HG03520 (cell line): Measurements from ENCODE around the gene FGGY.
"Not testable (repeated sequence)": the region's sequence is repeated elsewhere in the genome, so short reads cannot be mapped to it uniquely, and the experiment has no call there.

Source experiments
- ATAC-seq: cut with Tn5 transposase; IDR thresholded peaks from one replicate; pipeline ENCODE4 v1.9.1; 2021; ENCODE audit warnings: mild to moderate bottlenecking, moderate library complexity; ENCODE audit not compliant: unreplicated experiment

Gene FGGY

DNA sequence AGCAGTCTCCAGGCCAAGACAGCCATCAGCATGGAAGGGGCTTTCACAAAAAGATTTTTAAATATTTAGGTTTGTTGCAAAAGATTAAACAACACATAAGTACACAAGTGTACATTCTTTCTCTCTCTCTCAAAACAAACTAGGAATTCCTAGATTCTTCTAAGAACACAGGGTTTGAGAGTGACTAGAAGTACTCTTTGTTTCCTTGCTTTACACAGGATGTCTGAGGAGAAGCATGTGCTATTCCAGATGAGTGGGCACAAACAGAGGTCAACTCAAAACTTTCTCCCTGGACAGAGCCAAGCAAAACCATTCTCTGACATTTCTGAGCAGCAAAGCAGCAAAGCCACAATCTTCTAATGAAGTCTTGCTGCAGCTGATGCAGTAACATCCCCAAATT is 307.3 kb downstream of the FGGY start:
- ATAC-seq: no peak

DNA sequence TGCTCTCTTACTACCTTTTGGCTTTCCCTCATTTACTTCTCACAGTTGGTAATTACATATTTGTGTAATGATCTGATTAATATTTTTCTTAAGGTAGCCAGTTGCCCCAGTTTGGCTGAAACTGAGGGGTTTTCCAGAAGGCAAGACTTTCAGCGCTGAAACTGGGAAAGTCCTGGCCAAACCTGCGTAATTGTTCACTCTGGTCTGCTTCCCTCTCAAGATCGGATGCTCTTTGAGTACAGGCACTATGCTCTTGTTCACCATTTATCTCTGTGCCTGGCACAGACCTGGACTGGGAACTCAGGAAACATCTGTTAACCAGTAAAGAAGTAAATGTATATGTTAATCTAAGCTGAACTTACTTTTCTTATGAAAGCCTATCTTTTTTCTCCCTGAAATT is 308.3 kb downstream of the FGGY start:
- no peak for ATAC-seq

DNA sequence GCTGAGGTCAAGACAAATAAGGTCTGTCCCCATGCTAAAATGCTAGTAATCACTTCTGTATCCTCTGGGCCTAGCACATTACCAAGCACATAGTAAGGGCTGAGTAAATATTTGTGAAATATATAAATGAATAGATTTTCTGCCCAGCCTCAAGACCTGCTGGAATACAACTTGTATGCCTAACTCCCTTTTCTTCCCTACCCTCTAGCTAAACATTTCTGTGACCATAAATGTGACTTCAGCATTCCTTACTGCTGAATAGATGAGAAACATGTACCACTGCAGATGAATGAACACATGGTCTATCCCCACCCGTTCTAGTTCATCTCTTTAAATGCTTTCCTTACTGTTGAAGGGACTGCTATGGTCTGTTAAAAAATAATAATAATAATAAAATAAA is 308.9 kb downstream of the FGGY start:
- ATAC-seq: no peak

DNA sequence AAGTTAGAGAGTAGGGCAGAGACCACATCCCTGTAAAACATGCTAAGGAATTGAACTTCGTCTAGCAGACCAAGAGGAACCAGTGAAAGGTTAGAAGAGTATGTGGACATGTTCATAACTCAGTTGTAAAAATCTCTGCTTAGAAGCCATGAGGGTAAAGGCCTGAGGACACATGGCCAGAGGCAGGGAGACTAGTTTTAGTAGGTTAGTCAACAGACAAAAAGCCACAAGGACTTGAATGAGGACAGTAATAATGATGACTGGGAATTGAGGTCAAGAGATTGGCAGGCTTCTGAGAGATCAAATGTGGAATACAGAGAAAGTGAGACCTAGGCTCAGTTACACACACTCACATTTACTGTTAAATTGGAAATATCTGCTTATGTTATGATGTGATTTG is 312.4 kb downstream of the FGGY start:
- ATAC-seq: no peak

DNA sequence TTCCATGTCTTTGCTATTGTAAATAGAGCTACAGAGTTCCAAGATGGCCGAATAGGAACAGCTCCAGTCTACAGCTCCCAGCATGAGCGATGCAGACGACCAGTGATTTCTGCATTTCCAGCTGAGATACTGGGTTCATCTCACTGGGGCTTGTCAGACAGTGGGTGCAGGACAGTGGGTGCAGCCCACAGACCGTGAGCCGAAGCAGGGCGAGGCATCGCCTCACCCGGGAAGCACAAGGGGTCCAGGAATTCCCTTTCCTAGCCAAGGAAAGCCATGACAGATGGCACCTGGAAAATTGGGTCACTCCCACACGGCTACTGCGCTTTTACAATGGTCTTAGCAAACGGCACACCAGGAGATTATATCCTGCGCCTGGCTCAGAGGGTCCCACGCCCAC is 313.6 kb downstream of the FGGY start:
- ATAC-seq: not testable (repeated sequence)

DNA sequence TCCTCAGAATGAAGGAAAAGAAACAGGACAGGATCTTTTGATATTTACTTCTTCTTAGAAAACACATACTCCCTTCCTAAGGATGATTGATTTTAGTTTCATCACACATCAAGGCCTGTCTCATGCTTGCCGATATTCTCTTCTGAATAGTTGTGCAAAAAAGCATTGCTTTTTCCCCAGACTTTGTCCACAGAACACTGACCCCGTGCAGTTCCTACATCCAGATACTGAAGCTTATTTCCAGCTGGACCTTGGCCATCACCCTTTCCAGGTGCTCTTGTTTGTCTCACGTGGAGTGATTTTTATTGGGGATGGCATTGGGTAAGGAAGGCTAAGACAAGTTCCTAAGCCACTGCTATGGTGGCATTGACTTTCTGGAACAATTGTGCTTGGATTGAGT is 320.5 kb downstream of the FGGY start:
- no peak for ATAC-seq

DNA sequence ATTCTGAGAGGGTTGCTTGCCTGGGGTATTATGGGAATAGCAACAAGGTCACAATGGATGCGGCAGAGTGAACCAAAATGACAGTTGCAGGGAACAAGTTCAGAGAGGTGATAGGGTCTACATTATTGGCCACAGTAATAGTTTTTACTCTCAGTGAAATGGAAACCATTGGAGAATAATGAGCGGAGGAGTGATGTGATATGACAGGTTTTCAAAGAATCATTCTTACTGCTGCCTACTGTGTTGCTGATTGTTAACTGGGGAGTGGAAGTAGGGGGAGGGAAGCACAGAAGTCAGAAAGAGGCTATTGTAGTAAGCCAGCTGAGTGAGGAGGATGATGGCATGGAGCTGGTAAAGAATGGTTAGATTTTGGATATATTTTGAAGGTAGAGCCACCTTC is 322.7 kb downstream of the FGGY start:
- ATAC-seq: no peak

DNA sequence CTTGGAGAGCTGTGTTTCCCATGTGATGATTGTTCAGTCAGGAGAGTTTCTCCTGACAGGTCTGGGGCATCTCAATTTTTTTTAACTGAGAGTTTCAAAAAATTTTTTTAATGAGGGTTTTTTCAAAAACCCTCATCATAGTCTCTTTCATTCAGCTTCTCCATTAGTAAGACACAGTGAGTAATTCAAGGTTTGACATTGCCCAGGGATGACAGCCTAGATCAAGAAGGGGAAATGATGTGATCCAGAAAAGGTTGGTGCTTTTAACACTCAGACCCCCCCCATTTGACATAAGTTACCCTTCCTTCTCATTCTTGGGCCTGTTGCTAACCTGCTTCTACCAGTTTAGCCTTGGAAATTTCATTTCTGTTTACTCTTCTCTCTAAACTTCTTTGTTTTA is 328.5 kb downstream of the FGGY start:
- ATAC-seq: no peak

DNA sequence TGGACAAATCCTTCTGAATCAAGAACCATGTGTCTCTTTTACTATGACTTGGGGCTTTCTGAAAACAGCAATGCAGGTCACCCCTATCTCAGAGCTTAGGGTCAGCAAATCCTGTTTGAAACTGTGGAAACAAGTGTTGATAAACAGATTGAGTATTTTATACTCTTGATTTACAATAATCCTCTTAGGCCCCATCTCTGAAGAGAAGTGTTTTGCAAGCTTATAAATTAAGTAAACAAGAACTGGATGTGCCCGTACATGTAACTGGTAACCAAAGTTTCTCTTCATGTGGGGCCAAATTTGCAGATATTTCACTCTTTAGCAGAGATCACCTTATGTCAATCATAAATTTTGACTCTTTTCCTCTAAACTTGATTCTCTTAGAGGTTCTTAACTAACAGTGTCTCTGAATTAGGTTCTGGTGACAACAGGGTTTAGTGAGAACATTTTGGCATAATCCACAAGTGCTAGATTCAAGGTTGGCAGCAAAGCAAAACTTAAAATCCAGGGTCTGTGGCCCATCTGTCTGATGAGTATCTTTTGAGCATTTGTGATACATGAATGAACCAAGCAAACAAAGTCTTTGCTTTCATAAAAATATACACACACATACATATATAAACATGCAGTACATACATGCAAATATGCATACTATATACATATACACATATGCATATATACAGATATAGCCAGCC is 334.8 kb downstream of the FGGY start:
- ATAC-seq: no peak

DNA sequence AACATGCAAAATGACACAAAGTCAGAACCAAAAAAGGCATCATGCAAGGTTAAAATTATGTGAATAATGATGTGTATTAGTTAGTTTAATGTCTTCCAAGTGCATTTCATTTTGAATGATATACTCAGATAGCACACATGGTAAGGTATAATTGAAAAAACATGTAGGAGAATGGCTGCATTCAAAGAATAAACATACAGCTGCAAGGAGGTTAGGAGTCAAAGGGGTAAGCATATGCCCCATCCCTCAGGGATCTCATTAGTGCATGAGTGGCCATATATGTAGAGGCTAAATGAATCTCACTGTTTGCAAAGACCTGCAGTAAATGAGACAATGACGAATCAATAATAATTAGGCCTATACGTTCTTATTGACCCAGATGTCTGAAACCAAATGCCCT is 338.2 kb downstream of the FGGY start:
- no peak for ATAC-seq

DNA sequence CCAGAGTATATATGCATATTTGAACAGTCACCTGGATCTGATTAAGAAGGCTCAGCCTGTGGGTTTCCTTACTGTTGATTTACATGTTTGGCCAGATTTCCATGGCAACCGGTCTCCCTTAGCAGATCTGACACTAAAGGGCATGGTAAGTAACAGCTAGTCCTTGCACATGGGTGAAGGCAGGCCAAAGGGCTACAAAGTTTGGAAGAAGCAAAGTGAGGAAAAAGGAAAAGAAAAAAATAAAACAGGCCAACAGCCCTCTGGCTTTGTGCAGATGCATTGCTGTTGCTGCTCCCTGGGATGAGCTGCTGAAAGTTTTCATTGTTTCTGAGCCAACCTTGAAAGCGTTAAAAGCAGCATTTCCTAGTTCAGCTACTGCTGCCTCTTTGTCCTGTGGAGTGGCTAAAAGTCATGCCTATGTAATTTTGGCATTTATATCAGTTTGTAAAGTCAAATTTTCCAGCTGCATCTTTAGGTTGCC is 341.4 kb downstream of the FGGY start:
- no peak for ATAC-seq

DNA sequence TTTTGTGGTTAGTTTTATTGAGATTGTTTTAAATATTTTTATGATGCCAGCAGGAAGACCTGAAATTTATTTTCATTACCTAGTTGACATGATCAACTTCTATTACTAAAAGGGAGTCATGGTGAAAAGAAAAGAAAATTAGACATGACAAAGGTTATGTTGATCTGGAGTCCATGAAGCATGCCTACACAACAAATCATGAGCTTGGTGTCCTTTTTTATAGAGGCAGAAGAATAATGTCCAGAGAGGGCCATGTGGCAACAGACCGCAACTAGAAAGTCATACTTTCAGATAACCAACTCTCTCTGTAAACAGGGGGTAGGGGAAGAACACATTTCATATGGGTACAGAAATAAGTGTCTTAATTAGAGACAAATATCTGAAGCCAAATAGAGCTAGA is 342.4 kb downstream of the FGGY start:
- no peak for ATAC-seq

DNA sequence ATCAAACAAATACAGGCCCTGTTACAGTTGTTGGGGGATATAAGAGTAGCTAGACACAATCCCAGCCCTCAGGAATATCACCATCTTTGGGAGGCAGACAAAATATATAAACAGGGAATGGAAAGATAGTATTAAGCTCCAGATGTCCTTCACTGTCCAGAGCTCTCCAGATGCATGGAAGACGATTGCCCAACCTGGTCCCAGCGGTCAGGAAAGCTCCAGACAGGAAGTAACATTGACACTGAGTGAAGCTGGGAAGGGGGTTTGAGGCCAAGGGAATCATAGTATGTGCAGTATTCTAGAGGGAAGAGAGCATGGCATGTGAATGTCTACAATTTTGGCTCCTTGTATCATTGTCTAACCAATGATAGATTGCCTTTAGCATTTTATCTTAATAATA is 344.0 kb downstream of the FGGY start:
- no peak for ATAC-seq

DNA sequence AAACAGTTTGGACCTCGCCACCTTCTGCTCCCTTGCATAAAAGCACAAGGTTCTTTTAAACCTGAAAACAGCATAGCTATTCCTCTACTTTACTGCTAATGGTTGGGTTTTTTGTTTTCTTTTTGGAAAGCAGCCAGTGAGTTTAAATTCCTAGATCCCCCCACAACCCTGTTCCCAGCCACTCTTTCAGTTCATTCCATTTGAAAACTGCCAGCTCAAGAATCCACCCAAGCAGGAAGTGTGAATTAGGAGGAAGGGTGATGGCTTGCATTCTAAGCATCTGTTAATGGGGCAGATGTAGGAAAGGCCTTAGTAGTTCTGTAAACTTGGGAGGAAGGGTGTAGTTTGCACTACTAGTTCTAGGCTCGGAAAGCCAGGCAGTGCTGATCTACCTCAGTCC is 344.9 kb downstream of the FGGY start:
- no peak for ATAC-seq

DNA sequence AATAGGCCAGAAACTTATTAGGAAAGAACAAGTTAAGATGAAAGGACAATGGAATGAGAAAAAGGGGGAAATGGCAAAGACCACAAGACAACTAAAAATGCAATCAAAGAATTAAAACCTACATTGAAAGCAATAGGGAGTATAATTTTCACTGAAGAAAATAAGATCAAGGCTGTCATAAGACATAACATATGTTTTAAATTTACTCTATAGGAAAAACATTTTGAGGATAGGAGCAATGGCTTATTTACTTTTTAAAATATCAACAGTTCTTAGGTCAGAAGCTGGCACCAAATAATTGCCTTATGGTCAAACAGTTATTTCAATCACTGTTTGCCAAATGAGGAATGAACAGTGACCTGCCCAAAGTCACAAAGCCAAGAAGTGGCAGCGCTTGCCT is 346.6 kb downstream of the FGGY start:
- ATAC-seq: no peak

DNA sequence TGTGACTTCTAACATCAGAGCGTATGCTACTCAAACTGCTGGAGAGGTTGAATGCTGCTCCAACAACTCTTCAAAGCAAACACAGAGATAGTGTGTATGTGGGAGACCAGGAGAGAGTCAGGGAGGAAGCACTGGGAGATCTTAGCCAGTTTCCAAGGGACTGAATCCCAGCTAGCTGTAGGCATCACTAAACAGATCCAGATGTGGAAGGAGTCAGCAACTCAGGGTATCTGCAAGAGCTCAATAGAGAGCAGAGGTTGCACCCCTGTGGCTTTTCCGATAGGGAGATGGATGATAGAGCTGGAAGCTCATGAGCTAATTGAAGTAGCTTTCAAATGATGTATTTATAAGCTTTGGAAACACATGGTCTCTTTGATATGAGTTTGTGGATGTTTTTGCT is 349.0 kb downstream of the FGGY start:
- no peak for ATAC-seq

DNA sequence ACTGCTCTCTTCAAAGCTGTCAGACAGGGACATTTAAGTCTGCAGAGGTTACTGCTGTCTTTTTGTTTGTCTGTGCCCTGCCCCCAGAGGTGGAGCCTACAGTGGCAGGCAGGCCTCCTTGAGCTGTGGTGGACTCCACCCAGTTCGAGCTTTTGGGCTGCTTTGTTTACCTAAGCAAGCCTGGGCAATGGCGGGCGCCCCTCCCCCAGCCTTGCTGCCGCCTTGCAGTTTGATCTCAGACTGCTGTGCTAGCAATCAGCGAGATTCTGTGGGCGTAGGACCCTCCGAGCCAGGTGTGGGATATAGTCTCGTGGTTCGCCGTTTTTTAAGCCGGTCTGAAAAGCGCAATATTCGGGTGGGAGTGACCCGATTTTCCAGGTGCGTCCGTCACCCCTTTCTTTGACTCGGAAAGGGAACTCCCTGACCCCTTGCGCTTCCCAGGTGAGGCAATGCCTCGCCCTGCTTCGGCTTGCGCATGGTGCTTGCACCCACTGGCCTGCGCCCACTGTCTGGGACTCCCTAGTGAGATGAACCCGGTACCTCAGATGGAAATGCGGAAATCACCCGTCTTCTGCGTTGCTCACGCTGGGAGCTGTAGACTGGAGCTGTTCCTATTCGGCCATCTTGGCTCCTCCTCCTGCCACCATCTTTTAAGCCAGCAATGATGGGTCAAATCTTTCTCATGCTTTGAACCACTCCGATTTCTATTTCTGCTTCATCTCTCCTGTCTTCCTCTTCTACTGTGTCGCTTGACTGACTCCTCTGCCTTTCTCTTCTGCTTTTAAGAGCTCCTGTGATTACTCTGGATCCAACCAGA is 356.5 kb downstream of the FGGY start:
- ATAC-seq: not testable (repeated sequence)

DNA sequence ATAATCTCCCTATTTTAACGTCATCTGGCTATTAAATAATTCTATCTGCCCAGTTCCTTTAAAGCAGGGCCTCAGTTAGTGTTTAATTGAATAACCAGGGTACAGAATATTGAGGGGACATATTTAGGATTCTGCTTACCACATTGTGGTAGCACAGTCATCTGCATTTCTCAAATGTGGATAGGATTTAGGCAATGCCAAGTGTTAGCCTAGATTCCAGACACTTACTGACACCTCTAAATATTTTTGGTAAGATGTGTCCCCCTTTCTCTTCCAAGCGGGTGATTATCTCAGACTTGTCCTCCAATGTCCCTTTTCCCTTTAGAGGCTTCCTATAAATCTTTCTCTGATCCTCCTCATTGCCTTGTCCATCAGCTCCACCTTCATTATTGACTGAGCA is 357.1 kb downstream of the FGGY start:
- ATAC-seq: no peak

DNA sequence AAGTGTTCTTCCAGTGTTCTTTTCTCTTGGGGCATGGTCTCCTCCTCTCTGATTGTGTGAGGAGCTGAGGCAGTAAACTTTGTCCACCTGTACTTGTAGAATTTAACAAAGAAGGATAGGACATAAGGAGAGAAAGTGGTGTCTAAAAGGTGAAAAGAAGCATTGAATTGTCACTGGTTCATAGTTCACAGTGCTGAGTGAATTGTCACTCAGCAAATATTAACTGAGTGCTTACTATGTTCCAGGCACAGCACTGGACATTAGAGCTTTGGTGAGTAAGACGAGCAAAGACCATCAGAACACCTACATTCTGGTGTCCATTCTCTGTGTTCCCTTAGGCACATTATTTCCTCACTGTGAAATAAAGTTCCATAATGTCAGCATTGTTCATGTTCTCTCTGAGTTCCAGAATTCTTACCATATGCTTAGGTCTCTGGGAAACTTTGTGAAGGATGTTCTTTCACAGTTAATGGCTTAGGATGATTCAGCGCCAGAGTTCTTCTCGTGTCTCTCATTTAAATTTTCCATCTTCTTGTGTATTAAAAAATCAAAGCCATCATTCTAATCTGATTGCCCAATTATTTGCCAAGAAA is 361.1 kb downstream of the FGGY start:
- ATAC-seq: no peak

DNA sequence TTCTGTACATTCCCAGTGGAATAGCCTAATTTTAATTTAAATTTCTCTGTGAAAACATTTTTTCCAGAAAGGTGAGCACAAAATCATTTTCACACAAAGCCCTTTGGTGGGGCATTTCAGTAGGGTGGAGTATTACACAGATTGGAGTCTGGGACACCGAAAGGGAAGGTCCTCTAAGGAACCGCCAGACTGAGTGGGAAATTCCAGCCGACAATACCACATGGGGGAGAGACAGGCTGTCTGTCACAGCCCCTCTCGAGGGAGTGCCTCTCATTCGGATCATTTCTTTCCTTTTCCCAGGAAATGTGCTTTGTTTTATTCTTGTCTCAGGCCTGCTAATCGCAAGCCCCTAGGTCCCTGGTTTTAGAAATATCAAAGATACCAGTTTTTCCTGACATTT is 367.3 kb downstream of the FGGY start:
- no peak for ATAC-seq

DNA sequence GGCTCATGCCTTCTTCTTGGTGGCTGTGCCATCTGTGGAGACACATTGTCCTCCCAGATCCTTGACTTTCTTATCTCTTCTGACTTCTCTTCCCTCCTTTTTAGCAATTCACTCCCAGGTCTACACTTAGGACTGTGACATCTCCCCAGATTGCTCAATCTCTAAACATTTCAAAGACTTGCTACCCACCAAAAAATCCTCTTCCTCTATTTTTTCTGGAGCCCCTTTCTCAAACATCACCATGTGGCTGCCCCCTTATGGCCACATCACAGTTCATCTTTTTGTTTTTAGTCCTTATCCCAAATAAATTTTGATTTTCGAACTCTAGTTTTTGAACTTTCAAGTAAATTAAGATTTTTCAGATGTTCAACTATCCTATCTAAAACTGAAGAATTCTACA is 369.2 kb downstream of the FGGY start:
- no peak for ATAC-seq

DNA sequence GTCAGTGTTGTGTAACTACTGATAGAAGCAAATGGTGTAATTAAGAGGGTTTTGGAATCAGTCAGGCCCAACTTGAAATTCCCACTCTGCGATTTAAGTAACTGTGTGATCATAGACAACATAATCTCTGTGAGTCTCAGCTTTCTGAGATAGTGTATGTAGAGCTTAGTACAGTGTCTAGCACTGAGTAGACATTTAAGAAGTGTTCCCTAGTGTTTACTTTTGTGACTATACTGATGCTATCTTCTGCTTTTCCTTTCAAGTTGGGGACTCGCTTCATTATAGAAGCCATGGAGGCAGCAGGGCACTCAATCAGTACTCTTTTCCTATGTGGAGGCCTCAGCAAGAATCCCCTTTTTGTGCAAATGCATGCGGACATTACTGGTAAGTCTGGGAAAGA is 370.1 kb downstream of the FGGY start:
- no peak for ATAC-seq
